GM10266 (cell line): Measurements from ENCODE around the gene TMPRSS6.

Source experiments
- DNase-seq: peaks from one replicate; pipeline ENCODE4 v3.0.0; 2012; ENCODE audit errors: extremely low spot score
- TF ChIP-seq, protein P1 (sequence below): IDR thresholded peaks from 2 replicates; pipeline ENCODE4 v1.5.1; 2012; ENCODE audit warnings: mild to moderate bottlenecking, low read depth; ENCODE audit not compliant: control insufficient read depth, insufficient read depth; ENCODE audit errors: missing control alignments

TMPRSS6 gene

DNA sequence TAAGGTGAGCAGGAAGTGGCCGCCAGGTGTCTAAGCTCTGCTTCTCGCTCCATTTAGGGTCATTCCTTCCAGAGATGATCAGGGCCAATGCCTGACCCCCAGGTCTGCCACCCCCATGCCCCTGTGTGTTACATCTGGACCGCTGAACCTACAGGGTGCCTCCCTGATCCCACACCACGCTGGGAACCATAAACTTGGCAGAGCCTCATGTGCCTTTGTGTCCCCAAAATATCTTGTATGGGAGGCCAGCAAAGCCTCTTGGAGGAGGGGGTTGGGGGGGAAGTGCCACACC, 94.0 kb downstream of the TMPRSS6 start:
- no peak for DNase-seq
- TF ChIP-seq, protein P1, sequence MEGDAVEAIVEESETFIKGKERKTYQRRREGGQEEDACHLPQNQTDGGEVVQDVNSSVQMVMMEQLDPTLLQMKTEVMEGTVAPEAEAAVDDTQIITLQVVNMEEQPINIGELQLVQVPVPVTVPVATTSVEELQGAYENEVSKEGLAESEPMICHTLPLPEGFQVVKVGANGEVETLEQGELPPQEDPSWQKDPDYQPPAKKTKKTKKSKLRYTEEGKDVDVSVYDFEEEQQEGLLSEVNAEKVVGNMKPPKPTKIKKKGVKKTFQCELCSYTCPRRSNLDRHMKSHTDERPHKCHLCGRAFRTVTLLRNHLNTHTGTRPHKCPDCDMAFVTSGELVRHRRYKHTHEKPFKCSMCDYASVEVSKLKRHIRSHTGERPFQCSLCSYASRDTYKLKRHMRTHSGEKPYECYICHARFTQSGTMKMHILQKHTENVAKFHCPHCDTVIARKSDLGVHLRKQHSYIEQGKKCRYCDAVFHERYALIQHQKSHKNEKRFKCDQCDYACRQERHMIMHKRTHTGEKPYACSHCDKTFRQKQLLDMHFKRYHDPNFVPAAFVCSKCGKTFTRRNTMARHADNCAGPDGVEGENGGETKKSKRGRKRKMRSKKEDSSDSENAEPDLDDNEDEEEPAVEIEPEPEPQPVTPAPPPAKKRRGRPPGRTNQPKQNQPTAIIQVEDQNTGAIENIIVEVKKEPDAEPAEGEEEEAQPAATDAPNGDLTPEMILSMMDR = no peak
